GM12878 (cell line): ENCODE measurements around the gene RAP1GAP2.

Experiments
- BHLHE40 ChIP-seq, 2 experiments: fragments of 450-650 bp in 1 of 2; IDR thresholded peaks; 2 replicates each; pipeline ENCODE4 v1.6.1; 2011 to 2017; ENCODE audit warnings: low read depth in 2 of 2, borderline replicate concordance in 1 of 2, improper control_type of control experiment in 1 of 2, low read length in 1 of 2, mild to moderate bottlenecking in 1 of 2
- CEBPB ChIP-seq, 2 experiments: fragments of 150-350 bp in 1 of 2; IDR thresholded peaks; 2 replicates each; pipeline ENCODE4 v1.6.1; 2012 to 2014; ENCODE audit warnings: low read depth in 2 of 2, low read length in 2 of 2, borderline replicate concordance in 1 of 2, inconsistent platforms in 1 of 2
- CHD1 ChIP-seq: IDR thresholded peaks from 2 replicates; pipeline ENCODE4 v1.6.1; 2012; ENCODE audit warnings: low read depth, low read length, improper control_type of control experiment
- E2F4 ChIP-seq: IDR thresholded peaks from 2 replicates; pipeline ENCODE4 v1.6.1; 2012; ENCODE audit warnings: low read depth, low read length, improper control_type of control experiment
- ESRRA ChIP-seq: IDR thresholded peaks from 2 replicates; pipeline ENCODE4 v1.6.1; 2012; ENCODE audit warnings: mild to moderate bottlenecking, low read length, improper control_type of control experiment
- JUND ChIP-seq: IDR thresholded peaks from 2 replicates; pipeline ENCODE4 v1.6.1; 2012; ENCODE audit warnings: low read depth, mild to moderate bottlenecking, low read length, improper control_type of control experiment, moderate library complexity
- MEF2A ChIP-seq: IDR thresholded peaks from 2 replicates; pipeline ENCODE4 v1.6.1; 2011; ENCODE audit warnings: low read depth, mild to moderate bottlenecking, low read length, moderate library complexity; ENCODE audit not compliant: insufficient read depth
- NR2F1 ChIP-seq: fragments of 450-650 bp; conservative IDR thresholded peaks from 2 replicates; pipeline ENCODE4 v1.6.1; 2017; ENCODE audit warnings: mild to moderate bottlenecking
- POLR2A ChIP-seq: IDR thresholded peaks from 2 replicates; pipeline ENCODE4 v1.6.1; 2011; ENCODE audit warnings: low read depth, mild to moderate bottlenecking, low read length
- REST ChIP-seq: IDR thresholded peaks from 2 replicates; pipeline ENCODE4 v1.6.1; 2012; ENCODE audit warnings: mild to moderate bottlenecking, low read depth, low read length
- SMC3 ChIP-seq: IDR thresholded peaks from 2 replicates; pipeline ENCODE4 v1.6.1; 2011; ENCODE audit warnings: low read length, improper control_type of control experiment, borderline replicate concordance
- TF ChIP-seq, protein P1 (sequence below), 3 experiments: IDR thresholded peaks in 2 of 3; conservative IDR thresholded peaks in 1 of 3; 2 replicates each; pipeline ENCODE4 v1.5.1; 2011; ENCODE audit warnings: low read depth in 3 of 3, low read length in 3 of 3, mild to moderate bottlenecking in 3 of 3, control low read depth in 2 of 3, moderate library complexity in 2 of 3, inconsistent platforms in 1 of 3, mixed read lengths in 1 of 3; ENCODE audit not compliant: control insufficient read depth in 2 of 3, insufficient read depth in 1 of 3; ENCODE audit errors: extremely low read depth in 1 of 3

DNA sequence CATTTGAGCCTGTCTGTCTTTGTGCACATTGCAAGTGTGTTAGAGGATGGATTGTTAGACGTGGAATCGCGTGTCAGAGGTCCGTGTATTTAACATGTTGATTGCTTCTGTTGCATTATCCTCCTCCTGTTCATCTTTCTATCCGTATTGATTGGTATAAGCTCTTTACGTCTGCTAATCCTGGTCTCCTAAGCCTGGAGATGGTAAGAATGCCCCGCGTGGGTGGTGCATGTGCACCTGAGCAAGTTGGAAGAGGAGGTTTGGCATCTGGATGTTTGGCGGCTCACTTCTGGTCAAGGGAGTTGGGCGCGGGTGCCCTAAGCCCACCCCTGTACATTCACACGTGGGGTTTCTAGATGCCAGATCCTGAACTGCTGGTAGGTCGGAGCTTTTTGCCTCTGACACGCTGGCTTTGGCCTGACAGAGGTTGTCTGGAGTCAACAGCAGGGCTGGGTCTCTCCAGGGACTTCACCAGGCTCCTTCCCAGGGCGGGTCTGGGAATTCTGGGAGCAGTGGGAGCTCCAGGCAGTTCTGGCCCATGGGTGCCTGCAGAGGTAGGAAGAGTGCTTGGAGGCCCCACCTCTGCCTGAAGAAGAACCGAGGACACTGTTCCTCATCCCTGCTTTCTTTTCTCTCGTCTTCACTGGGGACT lies 159.8 kb downstream of the RAP1GAP2 start:
- TF ChIP-seq MEF2A = no peak
- no peak for TF ChIP-seq NR2F1
- TF ChIP-seq POLR2A = no peak
- no peak for TF ChIP-seq CEBPB (IDR thresholded peaks at IDR 0.05; ENCODE audit: borderline replicate concordance in 1 of 2, low read depth in 2 of 2, low read length in 2 of 2)
- no peak for TF ChIP-seq BHLHE40 (IDR thresholded peaks at IDR 0.05; ENCODE audit: borderline replicate concordance in 1 of 2, low read depth in 2 of 2, low read length in 1 of 2)
- no peak for TF ChIP-seq E2F4
- TF ChIP-seq, protein P1, sequence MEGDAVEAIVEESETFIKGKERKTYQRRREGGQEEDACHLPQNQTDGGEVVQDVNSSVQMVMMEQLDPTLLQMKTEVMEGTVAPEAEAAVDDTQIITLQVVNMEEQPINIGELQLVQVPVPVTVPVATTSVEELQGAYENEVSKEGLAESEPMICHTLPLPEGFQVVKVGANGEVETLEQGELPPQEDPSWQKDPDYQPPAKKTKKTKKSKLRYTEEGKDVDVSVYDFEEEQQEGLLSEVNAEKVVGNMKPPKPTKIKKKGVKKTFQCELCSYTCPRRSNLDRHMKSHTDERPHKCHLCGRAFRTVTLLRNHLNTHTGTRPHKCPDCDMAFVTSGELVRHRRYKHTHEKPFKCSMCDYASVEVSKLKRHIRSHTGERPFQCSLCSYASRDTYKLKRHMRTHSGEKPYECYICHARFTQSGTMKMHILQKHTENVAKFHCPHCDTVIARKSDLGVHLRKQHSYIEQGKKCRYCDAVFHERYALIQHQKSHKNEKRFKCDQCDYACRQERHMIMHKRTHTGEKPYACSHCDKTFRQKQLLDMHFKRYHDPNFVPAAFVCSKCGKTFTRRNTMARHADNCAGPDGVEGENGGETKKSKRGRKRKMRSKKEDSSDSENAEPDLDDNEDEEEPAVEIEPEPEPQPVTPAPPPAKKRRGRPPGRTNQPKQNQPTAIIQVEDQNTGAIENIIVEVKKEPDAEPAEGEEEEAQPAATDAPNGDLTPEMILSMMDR (IDR thresholded peaks at IDR 0.05 in 2 of 3, conservative IDR thresholded peaks at IDR 0.05 in 1 of 3; ENCODE audit: control insufficient read depth in 2 of 3, extremely low read depth in 1 of 3, insufficient read depth in 1 of 3, low read depth in 3 of 3, low read length in 3 of 3) = no peak
- TF ChIP-seq SMC3 = no peak
- TF ChIP-seq CHD1 = no peak
- no peak for TF ChIP-seq ESRRA
- TF ChIP-seq REST = no peak
- no peak for TF ChIP-seq JUND
